ENCODE data around the gene KCMF1.

KCMF1 gene

DNA sequence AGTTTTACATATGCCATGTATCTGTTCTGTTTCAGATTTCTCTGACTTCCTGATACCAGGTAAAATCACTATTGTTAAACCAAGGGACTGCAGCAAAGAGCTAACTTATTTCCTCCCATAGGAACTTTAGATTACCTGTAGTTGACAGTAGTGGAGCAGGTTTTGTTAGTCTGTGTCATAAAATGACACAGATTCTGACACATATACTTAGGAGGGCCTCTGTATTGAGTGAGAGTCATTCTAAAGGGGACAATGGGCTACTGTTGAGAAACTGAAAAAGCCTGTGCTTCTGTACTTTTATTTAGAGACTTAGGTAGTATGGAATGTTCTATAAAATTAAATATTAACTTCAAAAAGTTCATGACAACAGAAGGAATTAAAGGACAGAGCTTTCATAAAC lies 48.2 kb downstream of the KCMF1 start:
- no peaks in the 10 kb centered on the region for H3K9me3 ChIP-seq
- TF ChIP-seq, protein P1, sequence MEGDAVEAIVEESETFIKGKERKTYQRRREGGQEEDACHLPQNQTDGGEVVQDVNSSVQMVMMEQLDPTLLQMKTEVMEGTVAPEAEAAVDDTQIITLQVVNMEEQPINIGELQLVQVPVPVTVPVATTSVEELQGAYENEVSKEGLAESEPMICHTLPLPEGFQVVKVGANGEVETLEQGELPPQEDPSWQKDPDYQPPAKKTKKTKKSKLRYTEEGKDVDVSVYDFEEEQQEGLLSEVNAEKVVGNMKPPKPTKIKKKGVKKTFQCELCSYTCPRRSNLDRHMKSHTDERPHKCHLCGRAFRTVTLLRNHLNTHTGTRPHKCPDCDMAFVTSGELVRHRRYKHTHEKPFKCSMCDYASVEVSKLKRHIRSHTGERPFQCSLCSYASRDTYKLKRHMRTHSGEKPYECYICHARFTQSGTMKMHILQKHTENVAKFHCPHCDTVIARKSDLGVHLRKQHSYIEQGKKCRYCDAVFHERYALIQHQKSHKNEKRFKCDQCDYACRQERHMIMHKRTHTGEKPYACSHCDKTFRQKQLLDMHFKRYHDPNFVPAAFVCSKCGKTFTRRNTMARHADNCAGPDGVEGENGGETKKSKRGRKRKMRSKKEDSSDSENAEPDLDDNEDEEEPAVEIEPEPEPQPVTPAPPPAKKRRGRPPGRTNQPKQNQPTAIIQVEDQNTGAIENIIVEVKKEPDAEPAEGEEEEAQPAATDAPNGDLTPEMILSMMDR (IDR thresholded peaks at IDR 0.05; ENCODE audit: low read depth, low read length): no peak
- H3K27me3 ChIP-seq: no peaks in the 10 kb centered on the region
- DNase-seq: no peak
- no peaks in the 10 kb centered on the region for H3K36me3 ChIP-seq
- no peaks in the 10 kb centered on the region for H3K4me1 ChIP-seq
- no peak overlapping the region for H3K4me3 ChIP-seq (ENCODE audit: low read depth, low read length)

DNA sequence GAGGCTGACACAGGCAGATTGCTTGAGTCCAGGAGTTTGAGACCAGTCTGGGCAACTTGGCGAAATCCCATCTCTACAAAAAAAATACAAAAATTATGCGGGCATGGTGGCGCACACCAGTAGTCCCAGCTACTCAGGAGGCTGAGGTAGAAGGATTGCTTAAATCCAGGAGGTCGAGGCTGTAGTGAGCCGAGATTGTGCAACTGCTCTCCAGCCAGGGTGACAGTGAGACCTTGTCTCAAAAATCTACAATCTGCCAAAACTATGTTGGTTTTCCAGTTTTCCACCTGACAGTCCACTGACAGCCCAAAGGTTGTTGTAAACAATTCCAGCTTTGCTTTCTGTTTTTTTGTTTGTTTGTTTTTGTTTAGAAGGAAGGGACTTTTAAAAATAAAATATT lies 51.3 kb downstream of the KCMF1 start:
- TF ChIP-seq, protein P1 (IDR thresholded peaks at IDR 0.05; ENCODE audit: low read depth, low read length): no peak
- Histone ChIP-seq H3K4me1 (no peaks in the 10 kb centered on the region), H3K27me3 (no peaks in the 10 kb centered on the region), H3K36me3 (no peaks in the 10 kb centered on the region), H3K9me3 (no peaks in the 10 kb centered on the region), H3K4me3 (ENCODE audit: low read depth, low read length) (no peak overlapping the region)
- no peak for DNase-seq

DNA sequence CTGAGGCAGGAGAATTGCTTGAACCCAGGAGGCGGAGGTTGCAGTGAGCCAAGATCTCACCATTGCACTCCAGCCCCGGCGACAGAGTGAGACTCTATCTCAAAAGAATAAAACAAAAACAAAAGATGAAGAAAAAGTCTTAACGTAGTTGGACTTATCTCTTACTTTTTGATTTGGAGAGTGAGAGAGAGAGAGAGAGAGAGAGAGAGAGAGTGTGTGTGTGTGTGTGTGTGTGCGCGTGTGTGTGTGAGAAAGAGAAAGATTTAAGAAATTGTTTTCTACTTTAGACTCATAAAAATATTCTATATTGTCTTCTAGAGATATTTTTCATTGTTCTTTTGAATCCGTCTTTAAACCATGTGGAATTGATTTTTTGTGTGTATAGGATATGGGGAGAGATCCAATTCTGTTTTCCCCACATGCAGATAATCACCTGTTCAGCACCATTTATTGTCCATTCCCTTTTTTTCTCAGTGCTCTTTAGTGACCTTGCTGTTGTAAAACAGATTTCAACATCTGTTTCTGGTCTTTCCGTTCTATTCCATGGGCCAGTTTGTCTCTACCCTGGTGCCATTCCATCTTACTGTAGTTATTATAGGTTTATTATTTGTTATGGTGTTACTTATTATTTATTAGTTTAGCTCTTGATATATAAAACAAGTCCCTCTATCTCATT lies 53.5 kb downstream of the KCMF1 start:
- Histone ChIP-seq H3K36me3 (no peaks in the 10 kb centered on the region), H3K27me3 (no peaks in the 10 kb centered on the region), H3K4me3 (ENCODE audit: low read depth, low read length) (no peak overlapping the region), H3K4me1 (no peaks in the 10 kb centered on the region), H3K9me3 (no peaks in the 10 kb centered on the region)
- TF ChIP-seq, protein P1 (IDR thresholded peaks at IDR 0.05; ENCODE audit: low read depth, low read length): no peak
- no peak for DNase-seq

DNA sequence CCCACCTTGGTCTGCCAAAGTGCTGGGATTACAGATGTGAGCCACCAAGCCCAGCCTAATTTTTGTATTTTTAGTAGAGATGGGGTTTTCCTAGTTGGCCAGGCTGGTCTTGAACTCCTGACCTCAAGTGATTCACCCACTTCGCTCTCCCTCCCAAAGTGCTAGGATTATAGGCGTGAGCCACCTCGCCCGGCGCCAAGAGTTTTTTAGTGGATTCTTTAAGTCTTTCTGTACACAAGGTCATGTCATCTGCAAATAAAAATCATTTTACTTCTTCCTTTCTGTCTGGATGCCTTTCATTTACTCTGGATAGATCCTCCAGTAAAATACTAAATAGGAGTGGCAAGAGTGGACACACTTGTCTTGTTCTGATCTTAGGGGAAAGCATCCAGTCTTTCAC lies 61.7 kb downstream of the KCMF1 start:
- DNase-seq: no peak
- Histone ChIP-seq H3K9me3 (no peaks in the 10 kb centered on the region), H3K27me3 (no peaks in the 10 kb centered on the region), H3K4me3 (ENCODE audit: low read depth, low read length) (no peak overlapping the region), H3K36me3 (no peaks in the 10 kb centered on the region), H3K4me1 (no peaks in the 10 kb centered on the region)
- TF ChIP-seq, protein P1 (IDR thresholded peaks at IDR 0.05; ENCODE audit: low read depth, low read length): no peak

DNA sequence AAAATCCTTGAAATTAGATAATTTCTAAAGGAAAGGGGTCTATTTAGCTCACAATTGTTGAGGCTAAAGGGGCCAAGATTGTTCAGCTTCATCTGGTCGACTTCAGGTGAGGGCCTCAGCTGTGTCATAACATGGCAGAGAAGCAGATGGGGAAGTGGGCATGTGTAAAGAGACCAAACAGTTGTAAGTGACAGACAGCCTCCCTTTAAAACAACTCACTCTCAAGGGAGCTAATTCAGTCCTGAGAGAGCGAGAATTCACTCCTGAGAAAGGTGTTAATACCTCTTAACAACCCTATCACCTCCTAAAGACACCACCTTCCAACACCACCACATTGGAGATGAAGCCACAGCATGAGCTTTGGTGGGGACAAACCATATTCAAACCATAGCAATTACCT lies 62.4 kb downstream of the KCMF1 start:
- no peak for DNase-seq
- H3K9me3 ChIP-seq: no peaks in the 10 kb centered on the region
- no peak overlapping the region for H3K4me3 ChIP-seq (ENCODE audit: low read depth, low read length)
- no peaks in the 10 kb centered on the region for H3K36me3 ChIP-seq
- TF ChIP-seq, protein P1 (IDR thresholded peaks at IDR 0.05; ENCODE audit: low read depth, low read length): no peak
- H3K4me1 ChIP-seq: no peaks in the 10 kb centered on the region
- no peaks in the 10 kb centered on the region for H3K27me3 ChIP-seq

DNA sequence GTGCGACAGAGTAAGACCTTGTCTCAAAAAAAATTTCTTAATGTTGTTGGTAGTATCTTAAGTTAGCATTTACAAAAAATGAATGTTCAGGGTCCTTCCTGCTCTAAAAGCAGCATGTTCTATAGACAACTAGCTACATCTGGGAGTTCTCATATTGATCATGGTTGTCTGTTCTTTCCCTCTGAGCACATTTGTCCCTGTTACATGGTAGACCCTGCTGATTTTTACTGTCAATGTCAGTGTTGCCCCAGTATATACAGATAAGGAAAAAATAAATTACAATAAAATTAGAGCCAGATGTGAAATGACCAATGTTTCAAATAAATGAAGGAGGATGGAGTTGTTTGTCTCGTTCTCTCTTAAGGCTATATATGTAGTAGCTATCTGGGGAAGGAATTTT lies 63.2 kb downstream of the KCMF1 start:
- TF ChIP-seq, protein P1 (IDR thresholded peaks at IDR 0.05; ENCODE audit: low read depth, low read length): no peak
- H3K4me1 ChIP-seq: no peaks in the 10 kb centered on the region
- H3K9me3 ChIP-seq: no peaks in the 10 kb centered on the region
- DNase-seq: no peak
- H3K27me3 ChIP-seq: no peaks in the 10 kb centered on the region
- no peak overlapping the region for H3K4me3 ChIP-seq (ENCODE audit: low read depth, low read length)
- H3K36me3 ChIP-seq: no peaks in the 10 kb centered on the region

All from BE2C (cell line).